ENCODE measurements around the gene GJD3. TPM values are rescaled to one million over a fixed set of nuclear protein-coding genes. Genes with fewer than 3 reads are reported as not detected.

The GJD3 gene
- total and polyA plus RNA-seq, 2 experiments from 2014 or later = 1.4 TPM; not detected in 1

DNA sequence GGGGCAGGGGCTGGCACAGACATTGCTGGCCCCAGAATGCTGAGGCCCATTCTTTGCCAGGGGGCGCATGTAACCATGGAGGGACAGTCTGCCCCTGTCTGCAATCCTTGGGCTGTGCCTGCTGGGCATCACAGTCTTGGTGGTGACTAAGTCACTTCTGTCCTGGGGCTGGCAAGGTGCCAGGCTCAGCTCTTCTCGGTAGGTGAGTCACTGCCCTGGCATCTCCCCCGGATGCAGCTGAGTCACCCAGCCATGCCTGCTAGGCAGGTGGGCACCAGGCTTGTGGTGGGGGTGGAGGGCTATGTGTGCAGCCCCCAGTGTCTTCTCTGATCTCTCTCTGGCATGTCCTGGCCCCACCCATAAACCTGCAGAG lies 50.0 kb downstream of the GJD3 start:
- Histone ChIP-seq H3K4me2 (no peak overlapping the region), H3K79me2 (replicated peaks; ENCODE audit: insufficient read depth) (0 out of 2 replicates have a peak, but pooled peaks cover 6% of the 10 kb centered on the region), H3K27ac (ENCODE audit: low read depth) (no peak overlapping the region), H3K4me1 (ENCODE audit: insufficient read depth) (peaks cover 31% of the 10 kb centered on the region), H2AFZ (no peak overlapping the region), H3K36me3 (ENCODE audit: insufficient read depth) (no peaks in the 10 kb centered on the region), H3K27me3 (ENCODE audit: insufficient read depth) (peaks cover 36% of the 10 kb centered on the region), H3F3A (replicated peaks; ENCODE audit: low read depth) (peaks cover 16% of the 10 kb centered on the region), H3K4me3 (no peak overlapping the region), H4K20me1 (replicated peaks; ENCODE audit: insufficient read depth) (peaks cover 3% of the 10 kb centered on the region), H3K9me2 (ENCODE audit: insufficient read depth) (no peaks in the 10 kb centered on the region)
- Mint-ChIP-seq H3K27ac (no peak overlapping the region), H3K9me3 (no peaks in the 10 kb centered on the region), H3K4me3 (no peak overlapping the region), H3K4me1 (peaks cover 80% of the 10 kb centered on the region), H3K36me3 (ENCODE audit: low read depth) (no peaks in the 10 kb centered on the region; the same call in 2 of the 3 replicates), H3K27me3 (ENCODE audit: insufficient read depth, low read depth, poor library complexity) (peaks cover 42% of the 10 kb centered on the region)
- DNase-seq (ENCODE audit: low spot score) (no peak), ATAC-seq (no peak)
- TF ChIP-seq ZNF331 (CRISPR knock-in tag; IDR thresholded peaks at IDR 0.05; ENCODE audit: low read depth) (no peak), EZH2phosphoT487 (IDR thresholded peaks at IDR 0.05; ENCODE audit: unreplicated experiment) (no peak)
- TF ChIP-seq, protein P1, sequence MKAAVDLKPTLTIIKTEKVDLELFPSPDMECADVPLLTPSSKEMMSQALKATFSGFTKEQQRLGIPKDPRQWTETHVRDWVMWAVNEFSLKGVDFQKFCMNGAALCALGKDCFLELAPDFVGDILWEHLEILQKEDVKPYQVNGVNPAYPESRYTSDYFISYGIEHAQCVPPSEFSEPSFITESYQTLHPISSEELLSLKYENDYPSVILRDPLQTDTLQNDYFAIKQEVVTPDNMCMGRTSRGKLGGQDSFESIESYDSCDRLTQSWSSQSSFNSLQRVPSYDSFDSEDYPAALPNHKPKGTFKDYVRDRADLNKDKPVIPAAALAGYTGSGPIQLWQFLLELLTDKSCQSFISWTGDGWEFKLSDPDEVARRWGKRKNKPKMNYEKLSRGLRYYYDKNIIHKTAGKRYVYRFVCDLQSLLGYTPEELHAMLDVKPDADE (IDR thresholded peaks at IDR 0.05) = no peak

DNA sequence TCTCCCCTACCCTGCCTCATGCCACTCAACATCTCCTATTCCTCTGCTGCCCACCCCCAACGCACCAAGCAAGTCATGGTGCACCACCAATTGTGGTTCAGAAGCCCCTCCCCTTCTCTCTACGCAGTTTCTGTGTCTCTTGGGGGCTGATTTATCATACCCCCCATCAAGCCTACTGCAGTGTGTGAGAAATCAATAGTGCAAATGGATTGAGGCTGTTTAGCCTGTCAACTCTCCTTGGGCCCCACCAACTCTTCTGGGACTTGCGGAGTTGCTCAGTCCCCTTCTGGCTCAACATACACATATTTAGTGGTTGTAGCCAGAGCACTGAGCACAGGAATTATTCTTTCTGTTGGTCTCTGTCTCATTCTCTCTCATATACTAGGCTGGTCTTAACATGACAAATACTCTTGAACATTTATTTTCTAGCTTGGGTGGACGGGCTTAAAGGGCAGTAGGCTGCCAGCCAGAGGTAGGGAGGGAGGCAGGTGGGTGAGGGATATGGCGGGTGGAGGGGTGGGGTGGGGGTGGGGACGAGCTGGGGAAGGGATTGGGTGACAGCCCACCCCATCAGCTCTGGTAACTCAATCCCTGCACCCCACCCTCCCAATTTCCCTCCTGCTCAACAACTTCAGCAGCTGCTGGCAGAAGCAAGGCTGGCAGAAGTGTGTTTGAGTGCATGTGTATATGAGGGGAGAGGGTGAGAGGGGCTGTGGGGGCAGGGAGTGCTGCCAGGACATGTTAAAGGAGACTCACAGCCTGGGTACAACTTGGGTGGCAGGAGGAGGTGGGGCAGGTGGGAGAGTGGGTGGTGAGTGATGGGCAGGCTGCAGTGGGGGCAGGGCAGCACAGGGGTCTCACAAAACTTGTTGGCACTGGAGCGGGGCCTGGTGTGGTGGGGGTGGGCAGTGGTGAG lies 50.6 kb downstream of the GJD3 start:
- no peaks in the 10 kb centered on the region for H3K36me3 ChIP-seq (ENCODE audit: insufficient read depth)
- Mint-ChIP-seq H3K36me3 (ENCODE audit: low read depth) (no peaks in the 10 kb centered on the region; the same call in 2 of the 3 replicates), H3K27ac (0 out of 2 replicates have a peak overlapping the region, but pooled peaks have one; percentile 3), H3K9me3 (no peaks in the 10 kb centered on the region), H3K27me3 (ENCODE audit: insufficient read depth, low read depth, poor library complexity) (peaks cover 36% of the 10 kb centered on the region), H3K4me3 (no peak overlapping the region), H3K4me1 (peaks cover 75% of the 10 kb centered on the region)
- no peaks in the 10 kb centered on the region for H3K9me2 ChIP-seq (ENCODE audit: insufficient read depth)
- H2AFZ ChIP-seq = no peak overlapping the region
- H3K4me1 ChIP-seq (ENCODE audit: insufficient read depth) = peaks cover 35% of the 10 kb centered on the region
- peak overlapping the region; percentile 57; the same call in 1 of the 2 replicates for H3K4me2 ChIP-seq
- DNase-seq (ENCODE audit: low spot score) = no peak
- peaks cover 16% of the 10 kb centered on the region for H3F3A ChIP-seq (replicated peaks; ENCODE audit: low read depth)
- no peak overlapping the region for H3K4me3 ChIP-seq
- H3K27ac ChIP-seq (ENCODE audit: low read depth) = no peak overlapping the region
- ATAC-seq = no peak
- H4K20me1 ChIP-seq (replicated peaks; ENCODE audit: insufficient read depth) = peaks cover 3% of the 10 kb centered on the region
- H3K27me3 ChIP-seq (ENCODE audit: insufficient read depth) = peaks cover 32% of the 10 kb centered on the region
- H3K79me2 ChIP-seq (replicated peaks; ENCODE audit: insufficient read depth) = 0 out of 2 replicates have a peak, but pooled peaks cover 3% of the 10 kb centered on the region
- TF ChIP-seq EZH2phosphoT487 (IDR thresholded peaks at IDR 0.05; ENCODE audit: unreplicated experiment) (no peak), POLR2AphosphoS5 (IDR thresholded peaks at IDR 0.05; ENCODE audit: low read depth) (no peak), CTCF (conservative IDR thresholded peaks at IDR 0.05; ENCODE audit: low read depth in 2 of 2) (no peak), ZNF114 (CRISPR knock-in tag; IDR thresholded peaks at IDR 0.05) (no peak), NANOG (IDR thresholded peaks at IDR 0.05; ENCODE audit: borderline replicate concordance) (no peak)
- TF ChIP-seq, protein P2, sequence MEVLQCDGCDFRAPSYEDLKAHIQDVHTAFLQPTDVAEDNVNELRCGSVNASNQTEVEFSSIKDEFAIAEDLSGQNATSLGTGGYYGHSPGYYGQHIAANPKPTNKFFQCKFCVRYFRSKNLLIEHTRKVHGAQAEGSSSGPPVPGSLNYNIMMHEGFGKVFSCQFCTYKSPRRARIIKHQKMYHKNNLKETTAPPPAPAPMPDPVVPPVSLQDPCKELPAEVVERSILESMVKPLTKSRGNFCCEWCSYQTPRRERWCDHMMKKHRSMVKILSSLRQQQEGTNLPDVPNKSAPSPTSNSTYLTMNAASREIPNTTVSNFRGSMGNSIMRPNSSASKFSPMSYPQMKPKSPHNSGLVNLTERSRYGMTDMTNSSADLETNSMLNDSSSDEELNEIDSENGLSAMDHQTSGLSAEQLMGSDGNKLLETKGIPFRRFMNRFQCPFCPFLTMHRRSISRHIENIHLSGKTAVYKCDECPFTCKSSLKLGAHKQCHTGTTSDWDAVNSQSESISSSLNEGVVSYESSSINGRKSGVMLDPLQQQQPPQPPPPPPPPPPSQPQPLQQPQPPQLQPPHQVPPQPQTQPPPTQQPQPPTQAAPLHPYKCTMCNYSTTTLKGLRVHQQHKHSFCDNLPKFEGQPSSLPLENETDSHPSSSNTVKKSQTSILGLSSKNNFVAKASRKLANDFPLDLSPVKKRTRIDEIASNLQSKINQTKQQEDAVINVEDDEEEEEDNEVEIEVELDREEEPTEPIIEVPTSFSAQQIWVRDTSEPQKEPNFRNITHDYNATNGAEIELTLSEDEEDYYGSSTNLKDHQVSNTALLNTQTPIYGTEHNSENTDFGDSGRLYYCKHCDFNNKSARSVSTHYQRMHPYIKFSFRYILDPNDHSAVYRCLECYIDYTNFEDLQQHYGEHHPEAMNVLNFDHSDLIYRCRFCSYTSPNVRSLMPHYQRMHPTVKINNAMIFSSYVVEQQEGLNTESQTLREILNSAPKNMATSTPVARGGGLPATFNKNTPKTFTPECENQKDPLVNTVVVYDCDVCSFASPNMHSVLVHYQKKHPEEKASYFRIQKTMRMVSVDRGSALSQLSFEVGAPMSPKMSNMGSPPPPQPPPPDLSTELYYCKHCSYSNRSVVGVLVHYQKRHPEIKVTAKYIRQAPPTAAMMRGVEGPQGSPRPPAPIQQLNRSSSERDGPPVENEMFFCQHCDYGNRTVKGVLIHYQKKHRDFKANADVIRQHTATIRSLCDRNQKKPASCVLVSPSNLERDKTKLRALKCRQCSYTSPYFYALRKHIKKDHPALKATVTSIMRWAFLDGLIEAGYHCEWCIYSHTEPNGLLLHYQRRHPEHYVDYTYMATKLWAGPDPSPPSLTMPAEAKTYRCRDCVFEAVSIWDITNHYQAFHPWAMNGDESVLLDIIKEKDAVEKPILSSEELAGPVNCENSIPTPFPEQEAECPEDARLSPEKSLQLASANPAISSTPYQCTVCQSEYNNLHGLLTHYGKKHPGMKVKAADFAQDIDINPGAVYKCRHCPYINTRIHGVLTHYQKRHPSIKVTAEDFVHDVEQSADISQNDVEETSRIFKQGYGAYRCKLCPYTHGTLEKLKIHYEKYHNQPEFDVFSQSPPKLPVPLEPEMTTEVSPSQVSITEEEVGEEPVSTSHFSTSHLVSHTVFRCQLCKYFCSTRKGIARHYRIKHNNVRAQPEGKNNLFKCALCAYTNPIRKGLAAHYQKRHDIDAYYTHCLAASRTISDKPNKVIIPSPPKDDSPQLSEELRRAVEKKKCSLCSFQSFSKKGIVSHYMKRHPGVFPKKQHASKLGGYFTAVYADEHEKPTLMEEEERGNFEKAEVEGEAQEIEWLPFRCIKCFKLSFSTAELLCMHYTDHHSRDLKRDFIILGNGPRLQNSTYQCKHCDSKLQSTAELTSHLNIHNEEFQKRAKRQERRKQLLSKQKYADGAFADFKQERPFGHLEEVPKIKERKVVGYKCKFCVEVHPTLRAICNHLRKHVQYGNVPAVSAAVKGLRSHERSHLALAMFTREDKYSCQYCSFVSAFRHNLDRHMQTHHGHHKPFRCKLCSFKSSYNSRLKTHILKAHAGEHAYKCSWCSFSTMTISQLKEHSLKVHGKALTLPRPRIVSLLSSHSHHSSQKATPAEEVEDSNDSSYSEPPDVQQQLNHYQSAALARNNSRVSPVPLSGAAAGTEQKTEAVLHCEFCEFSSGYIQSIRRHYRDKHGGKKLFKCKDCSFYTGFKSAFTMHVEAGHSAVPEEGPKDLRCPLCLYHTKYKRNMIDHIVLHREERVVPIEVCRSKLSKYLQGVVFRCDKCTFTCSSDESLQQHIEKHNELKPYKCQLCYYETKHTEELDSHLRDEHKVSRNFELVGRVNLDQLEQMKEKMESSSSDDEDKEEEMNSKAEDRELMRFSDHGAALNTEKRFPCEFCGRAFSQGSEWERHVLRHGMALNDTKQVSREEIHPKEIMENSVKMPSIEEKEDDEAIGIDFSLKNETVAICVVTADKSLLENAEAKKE (CRISPR knock-in tag; IDR thresholded peaks at IDR 0.05) = no peak

All from GM23338 (cell line).